RWPE1 (cell line): ENCODE results near the gene TSPAN11.
A peak's percentile ranks its signal among the peaks of the same experiment; 100 is the strongest.

Source experiments
- CTCF ChIA-PET: fragments of 350-600 bp; sonication (Branson Sonifier 250); formaldehyde crosslinking; extraction: SDS; loops from one replicate; lab custom pipeline; 2021; lab: Yijun Ruan, JAX
- POLR2A ChIA-PET: fragments of 400-600 bp; formaldehyde crosslinking; extraction: SDS; loops from one replicate; lab custom pipeline; 2020; ENCODE audit warnings: antibody characterized with exemption; ENCODE audit not compliant: low non-redundant PET; lab: Yijun Ruan, JAX
- DNase-seq: peaks from one replicate; pipeline ENCODE4 v3.0.0; 2012; ENCODE audit warnings: low spot score
- H3K27ac ChIP-seq: fragments of 450-650 bp; 2 replicates; pipeline ENCODE4 v1.5.1; 2017
- TF ChIP-seq, protein P1 (sequence below): fragments of 450-650 bp; conservative IDR thresholded peaks from 2 replicates; pipeline ENCODE4 v1.5.1; 2017; ENCODE audit warnings: low read depth, mild to moderate bottlenecking

Gene TSPAN11

GRCh38 chr12:30952015-30952414 lies 25.5 kb downstream of the TSPAN11 start:
- ChIA-PET CTCF (no interaction called here), POLR2A (no interaction called here)
- no peak for DNase-seq
- TF ChIP-seq, protein P1, sequence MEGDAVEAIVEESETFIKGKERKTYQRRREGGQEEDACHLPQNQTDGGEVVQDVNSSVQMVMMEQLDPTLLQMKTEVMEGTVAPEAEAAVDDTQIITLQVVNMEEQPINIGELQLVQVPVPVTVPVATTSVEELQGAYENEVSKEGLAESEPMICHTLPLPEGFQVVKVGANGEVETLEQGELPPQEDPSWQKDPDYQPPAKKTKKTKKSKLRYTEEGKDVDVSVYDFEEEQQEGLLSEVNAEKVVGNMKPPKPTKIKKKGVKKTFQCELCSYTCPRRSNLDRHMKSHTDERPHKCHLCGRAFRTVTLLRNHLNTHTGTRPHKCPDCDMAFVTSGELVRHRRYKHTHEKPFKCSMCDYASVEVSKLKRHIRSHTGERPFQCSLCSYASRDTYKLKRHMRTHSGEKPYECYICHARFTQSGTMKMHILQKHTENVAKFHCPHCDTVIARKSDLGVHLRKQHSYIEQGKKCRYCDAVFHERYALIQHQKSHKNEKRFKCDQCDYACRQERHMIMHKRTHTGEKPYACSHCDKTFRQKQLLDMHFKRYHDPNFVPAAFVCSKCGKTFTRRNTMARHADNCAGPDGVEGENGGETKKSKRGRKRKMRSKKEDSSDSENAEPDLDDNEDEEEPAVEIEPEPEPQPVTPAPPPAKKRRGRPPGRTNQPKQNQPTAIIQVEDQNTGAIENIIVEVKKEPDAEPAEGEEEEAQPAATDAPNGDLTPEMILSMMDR: no peak
- H3K27ac ChIP-seq: no peak overlapping the region

GRCh38 chr12:30953257-30953656 lies 26.7 kb downstream of the TSPAN11 start:
- ChIA-PET CTCF (no interaction called here), POLR2A (no interaction called here)
- TF ChIP-seq, protein P1: no peak
- no peak overlapping the region for H3K27ac ChIP-seq
- peak; percentile 33 for DNase-seq

GRCh38 chr12:30953951-30954751 lies 27.6 kb downstream of the TSPAN11 start:
- ChIA-PET POLR2A (no interaction called here), CTCF (no interaction called here)
- no peak overlapping the region for H3K27ac ChIP-seq

GRCh38 chr12:30955214-30955613 lies 28.7 kb downstream of the TSPAN11 start:
- H3K27ac ChIP-seq: no peak overlapping the region
- CTCF ChIA-PET: no interaction called here
- no peak for DNase-seq
- POLR2A ChIA-PET: no interaction called here
- TF ChIP-seq, protein P1: no peak

More at GRCh38 chr12:30953951-30954751, 27.6 kb downstream of the TSPAN11 start:
- no peak for DNase-seq
- TF ChIP-seq, protein P1: no peak

DNA sequence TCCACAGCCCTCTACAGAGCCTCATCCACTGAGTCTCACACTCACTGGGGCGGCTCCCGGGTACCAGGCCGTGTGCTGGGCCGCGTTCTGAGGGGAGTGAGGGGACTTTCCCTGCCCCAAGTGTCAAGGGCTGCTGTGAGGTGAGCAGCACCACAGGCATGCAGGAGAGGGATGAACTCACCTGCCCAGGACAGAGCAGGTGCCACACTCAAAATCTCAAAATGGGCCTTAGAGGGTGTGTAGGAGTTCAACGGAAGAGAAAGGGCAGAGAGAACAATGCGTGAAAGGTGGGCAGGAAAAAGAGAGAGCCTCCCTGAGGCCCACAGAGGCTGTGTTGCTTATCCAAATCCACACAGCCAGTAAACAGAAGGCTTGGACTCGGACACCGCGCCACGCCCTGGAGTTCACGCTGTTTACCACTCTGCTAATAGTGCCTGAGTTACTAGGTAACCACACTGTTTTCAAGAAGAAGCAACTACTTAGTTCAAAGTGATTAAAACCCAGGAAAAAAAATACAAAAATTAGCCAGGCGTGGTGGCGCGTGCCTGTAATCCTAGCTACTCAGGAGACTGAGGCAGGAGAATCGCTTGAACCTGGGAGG lies 32.7 kb downstream of the TSPAN11 start:
- POLR2A ChIA-PET: no interaction called here
- TF ChIP-seq, protein P1: no peak
- CTCF ChIA-PET: no interaction called here
- no peak for DNase-seq
- no peak overlapping the region for H3K27ac ChIP-seq

DNA sequence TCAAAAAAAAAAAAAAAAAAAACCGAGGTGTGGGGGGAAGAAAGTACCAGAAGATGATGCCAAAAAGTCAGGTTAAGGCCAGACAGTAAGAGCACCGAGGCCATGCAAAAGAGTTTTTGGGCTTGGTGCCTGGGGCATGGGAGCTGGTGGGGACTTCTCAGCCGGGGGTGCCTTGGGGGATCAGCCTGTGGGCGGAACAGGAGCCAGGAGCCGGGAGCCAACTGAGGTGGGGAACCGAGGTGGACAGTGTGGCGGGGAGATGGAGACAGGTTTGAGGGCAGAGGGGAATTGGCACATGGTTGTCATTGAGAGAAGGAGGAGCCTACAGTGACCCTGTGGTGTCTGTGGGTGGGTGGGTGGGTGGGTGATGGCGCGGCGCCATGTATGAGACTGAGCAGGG lies 33.2 kb downstream of the TSPAN11 start:
- POLR2A ChIA-PET: no interaction called here
- CTCF ChIA-PET: no interaction called here
- TF ChIP-seq, protein P1: no peak
- H3K27ac ChIP-seq: no peak overlapping the region
- DNase-seq: no peak
